Heart left ventricle (tissue), 13 donors: ENCODE measurements around the gene MIA2.

ENCODE experiments used
- POLR2A ChIP-seq, 2 donors: fragments of 450-650 bp; IDR thresholded peaks; one replicate each; pipeline ENCODE4 v1.6.1; 2017; ENCODE audit warnings: antibody characterized with exemption in 2 of 2, mild to moderate bottlenecking in 2 of 2, moderate library complexity in 2 of 2
- TF ChIP-seq, protein P1 (sequence below), 12 donors: fragments of 200-600 bp; sonication (generic) in 4 of 12; IDR thresholded peaks; one replicate each; pipeline versions ENCODE4 v1.5.0 to v1.8.0; 2018 to 2022; ENCODE audit warnings: antibody characterized with exemption in 12 of 12, mild to moderate bottlenecking in 5 of 12
- donor health status: ischemic (EF 13 %, LVEDD 7.1; RV severe dilation, severe dysfunction).
- donor health status: DM: no; HTN: yes; CAD: no.
- donor health status: DM: no; HTN: no; CAD: no.
- donor health status: ischemic (EF 25% LVEDD 6.9; RV normal size, moderate dysfunction).
- donor health status: ischemic (EF 25% LVEDD 5.7; RV mildly dilated, moderate dysfunction).
- donor health status: ischemic (EF 35%, LVEDD 5.7; RV mildly dilated, moderate dysfunction).
- donor health status: nonischemic (EF 11% LVEDD 7.7; RV severe dilation, severe dysfunction).
- donor health status: DM: yes; HTN: yes; CAD: no.
- donor health status: PGD.
- donor health status: ischemic (EF 29% LVEDD 5.4; RV normal size, mild dysfunction).
- donor health status: nonischemic (EF 23%, LVEDD 6.1; RV moderate dilation, normal function).

DNA sequence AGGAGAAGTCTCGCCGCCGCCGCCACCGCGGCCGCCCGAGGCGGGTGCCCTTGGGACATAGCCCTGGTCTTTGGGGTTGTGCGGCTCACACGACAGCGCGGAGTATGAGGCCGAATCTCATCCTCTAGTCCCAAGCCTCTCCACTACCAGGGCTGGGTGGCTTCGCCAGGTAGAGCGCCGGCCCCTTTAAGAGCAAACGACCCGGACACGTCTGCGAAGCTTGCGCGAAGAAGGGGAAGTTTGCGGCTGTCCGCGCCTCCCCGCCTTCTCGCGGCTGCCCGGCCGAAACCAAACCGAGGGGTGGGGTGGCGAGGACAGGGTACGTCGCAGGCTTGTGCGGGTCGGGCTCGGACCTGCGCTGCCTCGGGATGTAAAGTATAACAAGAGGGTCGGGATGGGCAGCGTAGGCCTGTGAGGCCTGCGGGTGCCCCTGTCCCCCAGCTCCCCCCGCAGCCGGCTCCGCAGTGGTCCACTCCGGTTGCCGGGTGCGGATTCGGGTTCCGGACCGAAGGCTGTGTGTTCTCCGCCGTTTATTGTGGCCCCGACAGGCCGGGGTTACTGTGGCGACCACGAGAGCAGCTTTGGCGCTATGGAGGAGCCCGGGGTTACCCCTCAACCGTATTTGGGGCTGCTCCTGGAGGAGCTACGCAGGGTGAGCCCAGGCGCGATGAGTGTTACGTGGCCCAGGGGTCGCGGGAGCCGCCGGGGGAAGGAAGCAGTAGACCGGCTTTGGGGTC, 33.3 kb downstream of the MIA2 start:
- TF ChIP-seq, protein P1, sequence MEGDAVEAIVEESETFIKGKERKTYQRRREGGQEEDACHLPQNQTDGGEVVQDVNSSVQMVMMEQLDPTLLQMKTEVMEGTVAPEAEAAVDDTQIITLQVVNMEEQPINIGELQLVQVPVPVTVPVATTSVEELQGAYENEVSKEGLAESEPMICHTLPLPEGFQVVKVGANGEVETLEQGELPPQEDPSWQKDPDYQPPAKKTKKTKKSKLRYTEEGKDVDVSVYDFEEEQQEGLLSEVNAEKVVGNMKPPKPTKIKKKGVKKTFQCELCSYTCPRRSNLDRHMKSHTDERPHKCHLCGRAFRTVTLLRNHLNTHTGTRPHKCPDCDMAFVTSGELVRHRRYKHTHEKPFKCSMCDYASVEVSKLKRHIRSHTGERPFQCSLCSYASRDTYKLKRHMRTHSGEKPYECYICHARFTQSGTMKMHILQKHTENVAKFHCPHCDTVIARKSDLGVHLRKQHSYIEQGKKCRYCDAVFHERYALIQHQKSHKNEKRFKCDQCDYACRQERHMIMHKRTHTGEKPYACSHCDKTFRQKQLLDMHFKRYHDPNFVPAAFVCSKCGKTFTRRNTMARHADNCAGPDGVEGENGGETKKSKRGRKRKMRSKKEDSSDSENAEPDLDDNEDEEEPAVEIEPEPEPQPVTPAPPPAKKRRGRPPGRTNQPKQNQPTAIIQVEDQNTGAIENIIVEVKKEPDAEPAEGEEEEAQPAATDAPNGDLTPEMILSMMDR (IDR thresholded peaks at IDR 0.05), result no peak
- TF ChIP-seq POLR2A (IDR thresholded peaks at IDR 0.05), result peak in 1 of 2 donors; percentile 51
